GM23248 (cell line): Measurements from ENCODE around the gene STYX.

Experiments used
- EZH2 ChIP-seq: fragments of 200-600 bp; sonication (generic); IDR thresholded peaks from 2 replicates; pipeline ENCODE4 v1.6.1; 2018; ENCODE audit warnings: antibody characterized with exemption, mild to moderate bottlenecking; ENCODE audit not compliant: insufficient read depth, poor library complexity, severe bottlenecking
- EZH2phosphoT487 ChIP-seq: fragments of 200-600 bp; sonication (generic); IDR thresholded peaks from 2 replicates; pipeline ENCODE4 v1.6.1; 2018; ENCODE audit warnings: antibody characterized with exemption, moderate library complexity, mild to moderate bottlenecking, low read depth; ENCODE audit not compliant: insufficient read depth

DNA sequence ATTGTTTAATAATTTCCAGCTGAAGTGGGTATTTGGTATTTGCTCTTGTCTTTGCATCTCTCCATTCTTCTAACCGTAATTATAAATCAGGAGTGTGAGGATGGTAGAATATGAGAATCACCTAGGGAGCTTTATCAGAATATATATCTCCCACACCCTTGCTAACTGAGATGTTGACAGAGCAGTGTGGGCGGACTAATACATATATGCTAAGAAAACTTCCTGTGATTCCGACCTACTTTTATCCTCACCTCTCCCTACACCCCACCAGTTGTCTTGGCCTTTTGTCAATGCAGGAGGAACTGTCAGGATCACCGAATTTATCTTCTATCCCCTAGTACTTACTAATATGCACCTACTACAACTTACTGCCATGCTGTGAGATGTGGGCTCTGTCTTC is 76.1 kb downstream of the STYX start:
- no peak for TF ChIP-seq EZH2phosphoT487
- no peak for TF ChIP-seq EZH2
